ENCODE measurements around the gene ASH1L. TPM values are rescaled to one million over a fixed set of nuclear protein-coding genes. Genes with fewer than 3 reads are reported as not detected.

Gene ASH1L
- total RNA-seq, 4 donors from 2014 or later: 43.7 to 57.1 (median 52.0) TPM

- no peak for TF ChIP-seq CTCF (IDR thresholded peaks at IDR 0.05 in 4 of 5, conservative IDR thresholded peaks at IDR 0.05 in 1 of 5)
- TF ChIP-seq POLR2A (IDR thresholded peaks at IDR 0.05): no peak
- in situ Hi-C loops (cut with MboI; ENCODE audit: low sequenced_read_pairs in 4 of 4): loop anchor here in 3 of 4 donors (5.0 to 10.0 kb wide), 3 partner anchors 35 to 62 kb away; partner anchors contain the start of genes ENTREP3 (in 1 of the 3) and SCAMP3 (in 1 of the 3)
- H3K4me3 ChIP-seq: no peak overlapping the region
These were observed 245.7 kb downstream of the ASH1L start for GRCh38 chr1:155316922-155317321.

GRCh38 chr1:155313261-155313660, 249.3 kb downstream of the ASH1L start:
- Histone ChIP-seq H3K27me3 (no peaks in the 10 kb centered on the region), H3K4me3 (no peak overlapping the region), H3K36me3 (peaks cover 0 to 21% of the 10 kb centered on the region in 2 donors), H3K4me1 (peaks cover 14% of the 10 kb centered on the region in 2 donors), H3K9me3 (no peaks in the 10 kb centered on the region), H3K27ac (no peak overlapping the region)
- in situ Hi-C loops (cut with MboI; ENCODE audit: low sequenced_read_pairs in 4 of 4): loop anchor here in 2 of 4 donors (10.0 kb wide), 2 partner anchors 48 to 58 kb away; partner anchors contain the start of genes ENTREP3 (in 1 of the 2) and SCAMP3 (in 1 of the 2)
- no peak for TF ChIP-seq CTCF (IDR thresholded peaks at IDR 0.05 in 4 of 5, conservative IDR thresholded peaks at IDR 0.05 in 1 of 5)
- no peak for TF ChIP-seq POLR2A (IDR thresholded peaks at IDR 0.05)
- DNase-seq: no peak
- ATAC-seq: no peak
- intact Hi-C loops (cut with DNase I; ENCODE audit: low total_unique reads): no loop called here

More at GRCh38 chr1:155316922-155317321, 245.7 kb downstream of the ASH1L start:
- peaks cover 9 to 15% of the 10 kb centered on the region in 2 donors for H3K4me1 ChIP-seq
- ATAC-seq (no peak), DNase-seq (no peak)
- no peaks in the 10 kb centered on the region for H3K27me3 ChIP-seq
- H3K9me3 ChIP-seq: no peaks in the 10 kb centered on the region
- H3K27ac ChIP-seq: no peak overlapping the region
- intact Hi-C loops (cut with DNase I; ENCODE audit: low total_unique reads): no loop called here
- H3K36me3 ChIP-seq: peaks cover 0 to 22% of the 10 kb centered on the region in 2 donors

- H3K9me3 ChIP-seq: no peaks in the 10 kb centered on the region
- peak overlapping the region; percentile 83 to 93 (median 86) for H3K27ac ChIP-seq
- DNase-seq (no peak), ATAC-seq (no peak)
- peak overlapping the region; percentile 86 to 97 (median 90) for H3K4me3 ChIP-seq
- TF ChIP-seq POLR2A (IDR thresholded peaks at IDR 0.05) (no peak), CTCF (IDR thresholded peaks at IDR 0.05 in 4 of 5, conservative IDR thresholded peaks at IDR 0.05 in 1 of 5) (no peak)
- no peaks in the 10 kb centered on the region for H3K27me3 ChIP-seq
- in situ Hi-C loops (cut with MboI; ENCODE audit: low sequenced_read_pairs in 4 of 4): loop anchor here in 2 of 4 donors (10.0 kb wide), 2 partner anchors 45 to 55 kb away; partner anchors contain the start of genes ENTREP3 (in 1 of the 2) and SCAMP3 (in 1 of the 2)
- peaks cover 0 to 13% of the 10 kb centered on the region in 2 donors for H3K36me3 ChIP-seq
- H3K4me1 ChIP-seq: peaks cover 14% of the 10 kb centered on the region in 2 donors
- intact Hi-C loops (cut with DNase I; ENCODE audit: low total_unique reads): loop anchor here (2.0 to 5.0 kb wide), 3 partner anchors 55 to 102 kb away; partner anchors contain the start of genes ENTREP3, MTX1 and THBS3
These were observed 253.1 kb downstream of the ASH1L start for GRCh38 chr1:155309423-155310021.

- Histone ChIP-seq H3K27me3 (no peaks in the 10 kb centered on the region), H3K9me3 (no peaks in the 10 kb centered on the region), H3K4me3 (peak within 1 kb of the TSS; percentile 86 to 97 (median 90)), H3K4me1 (peaks cover 14% of the 10 kb centered on the region in 2 donors), H3K27ac (peak within 1 kb of the TSS; percentile 83 to 93 (median 86)), H3K36me3 (peaks cover 0 to 13% of the 10 kb centered on the region in 2 donors)
- TF ChIP-seq POLR2A (IDR thresholded peaks at IDR 0.05) (peak; percentile 56 to 70), CTCF (IDR thresholded peaks at IDR 0.05 in 4 of 5, conservative IDR thresholded peaks at IDR 0.05 in 1 of 5) (peak in 2 of 5 experiments; percentile 25 to 45)
- peak; percentile 97 to 99 for ATAC-seq
- intact Hi-C loops (cut with DNase I; ENCODE audit: low total_unique reads) (loop anchor here (1.0 to 5.0 kb wide), 8 partner anchors 16 to 549 kb away; partner anchors contain the start of genes CLK2, ENTREP3, GON4L and HCN3), in situ Hi-C loops (cut with MboI; ENCODE audit: low sequenced_read_pairs in 4 of 4) (no loop called here)
- peak; percentile 99 for DNase-seq
These were observed 253.8 kb downstream of the ASH1L start, which contains the start of gene FDPS for GRCh38 chr1:155308493-155309422. Gene FDPS (plus strand): TSS chr1:155308866. CDS start chr1:155309790, 924 bp downstream.
